Stimulated activated CD8-positive, alpha-beta memory T cell treated with anti-CD3 and anti-CD28 coated beads, Interleukin-12 subunit alpha, Interleukin-12 subunit beta, amount 100 ng/mL, for 4 hours (primary cell): ENCODE data around the gene STARD3.

ENCODE experiments used
- DNase-seq: peaks from one replicate; pipeline ENCODE4 v3.0.0-alpha.2; 2020; ENCODE audit warnings: low read depth

Gene STARD3

DNA sequence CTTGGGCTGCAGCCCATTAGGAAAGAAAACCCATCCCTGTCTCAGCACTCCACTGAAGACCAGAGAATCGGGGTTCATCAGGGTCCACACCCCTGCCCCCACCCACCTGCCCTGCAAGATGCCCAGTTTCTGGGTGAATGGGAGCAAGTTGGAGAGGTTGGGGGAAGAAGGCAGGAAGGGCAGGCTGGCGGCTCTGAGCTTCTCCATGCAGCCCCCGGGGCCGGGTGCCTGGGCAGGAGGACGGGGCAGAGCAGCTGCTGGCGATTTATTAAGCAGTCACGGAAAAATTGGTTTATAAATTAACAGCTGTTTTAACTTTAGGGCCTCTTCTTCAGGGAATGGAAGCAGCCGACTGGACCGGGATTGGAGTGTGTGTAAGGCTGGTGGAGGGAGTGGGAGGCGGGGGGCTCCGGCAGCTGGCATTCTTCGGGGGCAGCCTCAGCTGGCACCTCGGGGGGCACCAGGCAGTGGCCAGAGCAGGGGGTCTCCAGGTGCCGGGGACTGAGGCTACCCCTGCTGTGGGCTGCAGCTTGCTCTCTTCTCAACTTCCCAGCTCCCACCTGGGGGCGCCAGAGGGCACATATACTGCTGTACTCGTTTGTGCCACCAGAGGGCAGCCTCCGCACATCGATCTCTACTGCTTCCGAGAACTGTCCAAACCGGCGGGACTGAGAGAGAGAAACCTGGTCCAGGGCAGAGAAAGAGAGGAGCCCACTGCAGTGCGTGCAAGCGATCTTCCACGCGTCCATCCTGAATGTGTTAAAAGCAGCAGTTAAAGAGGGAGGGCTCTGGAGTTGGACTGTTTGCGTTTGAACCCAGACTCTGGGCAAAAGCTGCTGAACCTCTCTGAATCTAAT is 15.2 kb upstream of the STARD3 start:
- peak; percentile 72 for DNase-seq

DNA sequence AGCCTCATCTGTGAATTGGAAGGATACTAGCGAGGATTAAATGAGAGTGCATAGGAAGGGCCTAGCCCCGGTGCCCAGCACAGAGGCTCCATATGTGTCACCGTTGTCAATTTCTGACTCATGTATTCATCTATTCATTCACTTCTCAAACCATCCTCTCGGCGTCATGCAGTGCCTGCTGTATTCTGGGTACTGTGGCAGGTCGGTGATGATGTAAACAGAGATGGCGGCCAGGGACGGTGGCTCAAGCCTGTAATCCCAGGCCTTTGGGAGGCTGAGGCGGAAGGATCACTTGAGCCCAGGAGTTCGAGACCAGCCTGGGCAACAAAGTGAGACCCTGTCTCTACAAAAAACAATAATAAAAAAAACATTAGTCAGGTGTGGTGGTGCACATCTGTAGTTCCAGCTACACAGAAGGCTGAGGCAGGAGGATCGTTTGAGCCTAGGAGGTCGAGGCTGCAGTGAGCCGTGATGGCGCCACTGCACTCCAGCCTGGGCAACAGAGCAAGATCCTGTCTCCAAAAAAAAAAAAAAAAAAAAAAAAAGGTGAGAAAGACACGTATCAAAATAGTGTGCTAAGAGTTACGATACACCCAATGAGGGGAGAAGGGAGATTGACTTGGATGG is 14.5 kb upstream of the STARD3 start:
- no peak for DNase-seq

DNA sequence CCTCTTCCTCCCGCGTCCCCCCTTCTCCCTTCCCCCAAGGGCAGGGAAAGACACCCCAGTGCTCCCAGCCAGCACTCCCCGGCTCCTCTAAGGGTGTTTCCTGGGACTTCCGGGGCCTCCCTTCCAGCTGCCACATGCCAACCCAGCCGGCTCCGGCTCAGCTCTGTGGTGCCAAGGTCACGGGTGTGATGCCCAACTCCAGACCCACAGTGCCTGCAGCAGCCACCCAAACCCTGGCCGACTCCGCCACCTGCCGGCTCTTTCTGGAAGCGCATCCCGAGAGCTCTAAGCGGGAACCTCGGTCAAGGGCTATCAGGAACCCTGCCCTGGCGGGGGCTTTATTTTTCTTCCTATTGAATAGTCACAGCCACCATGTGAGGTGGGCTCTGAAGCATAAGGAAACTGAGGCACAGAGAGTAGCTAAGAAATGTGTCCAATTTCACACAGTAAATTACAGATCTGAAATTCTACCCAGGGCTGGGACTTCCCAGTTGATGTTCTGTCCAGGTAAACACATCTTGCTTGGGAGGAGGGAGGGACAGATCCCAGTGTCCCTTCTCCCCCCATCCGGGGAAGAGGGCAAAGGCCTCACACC is 13.5 kb upstream of the STARD3 start:
- DNase-seq = peak; percentile 66

DNA sequence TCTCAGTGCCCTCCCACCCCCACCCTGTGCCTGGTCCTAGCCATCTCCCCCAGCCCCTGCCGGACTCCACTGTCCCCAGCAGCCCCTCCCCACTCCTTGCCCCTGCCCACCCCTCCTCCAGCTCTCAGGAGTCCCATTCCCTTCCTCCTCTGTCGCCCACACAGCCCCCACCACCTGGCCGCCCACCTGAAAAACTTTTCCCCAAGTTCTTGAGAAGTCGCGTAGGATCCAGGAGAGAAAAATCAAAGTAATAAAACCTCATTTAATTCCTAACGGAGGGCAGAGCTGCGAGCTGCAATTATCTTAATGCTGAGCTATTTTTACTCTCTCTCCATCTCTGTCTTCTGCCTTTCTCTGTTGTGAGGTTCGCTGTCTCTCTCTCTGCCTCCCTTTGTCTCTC is 12.6 kb upstream of the STARD3 start:
- no peak for DNase-seq

DNA sequence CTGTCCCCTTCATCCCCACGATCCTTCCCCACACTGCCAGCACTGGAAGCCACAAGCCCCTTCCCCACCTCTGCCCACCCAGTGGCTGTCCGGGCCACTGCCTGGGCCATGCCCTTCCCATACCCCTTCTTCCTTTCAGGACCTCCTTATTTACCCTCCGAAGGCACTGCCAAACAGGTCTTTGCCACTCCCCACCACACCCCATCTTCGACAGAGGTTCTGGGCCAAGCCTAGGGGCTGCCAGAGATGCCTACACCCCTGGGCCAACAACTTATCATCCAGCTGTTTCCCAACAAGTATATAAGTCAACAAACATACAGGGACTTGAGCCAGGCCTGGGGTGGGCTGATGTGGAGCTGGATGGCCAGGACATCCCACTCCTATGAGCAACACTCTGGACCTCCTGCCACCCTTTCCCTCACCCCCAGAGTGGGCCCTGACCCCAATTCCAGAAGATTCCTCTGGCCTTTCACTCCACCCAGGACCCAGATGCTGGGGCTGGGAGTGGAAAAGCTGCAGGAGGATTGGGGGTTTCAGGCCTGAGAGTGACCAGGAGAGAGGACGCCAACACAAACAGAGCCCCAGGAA is 11.7 kb upstream of the STARD3 start:
- DNase-seq = no peak

DNA sequence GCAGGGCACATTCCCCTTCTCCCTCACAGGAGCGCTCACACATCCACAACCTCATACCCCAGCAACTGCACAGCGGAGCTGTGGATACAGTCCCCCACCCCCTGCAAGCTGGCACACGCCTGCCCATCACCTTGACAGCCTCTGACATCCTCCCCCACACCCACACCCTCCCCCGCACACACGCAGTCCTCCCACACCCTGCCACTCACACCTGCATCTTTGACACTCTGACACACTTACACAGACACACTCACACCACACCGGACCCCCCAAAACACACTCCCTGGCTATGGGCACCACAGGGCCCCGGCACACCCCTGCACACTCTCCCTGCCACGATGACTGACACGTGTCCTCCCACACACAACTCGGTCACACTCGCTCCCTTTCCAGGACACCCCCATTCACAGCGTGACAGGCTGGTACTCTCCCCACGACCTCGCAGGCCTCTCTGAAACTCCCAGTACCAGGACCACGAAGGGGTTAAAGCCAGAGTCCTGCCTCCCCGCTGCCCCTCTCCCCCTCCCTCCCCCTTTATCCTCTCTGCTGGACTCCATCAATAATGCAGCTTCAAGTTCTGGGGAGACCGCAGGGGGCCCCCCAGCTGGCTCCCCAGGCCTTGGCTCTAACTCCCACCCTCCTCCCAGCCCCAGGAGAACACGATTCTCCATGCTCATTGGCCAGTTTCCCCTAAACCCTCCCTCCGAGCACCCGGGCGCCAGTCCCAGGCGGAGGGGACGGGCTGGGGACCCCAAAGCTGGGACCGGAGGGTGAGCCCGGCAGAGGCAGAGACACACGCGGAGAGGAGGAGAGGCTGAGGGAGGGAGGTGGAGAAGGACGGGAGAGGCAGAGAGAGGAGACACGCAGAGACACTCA is 10.5 kb upstream of the STARD3 start, which contains the start of gene PPP1R1B:
PPP1R1B (plus strand) TSS at position 782 of the 876 bp plus-strand sequence. CDS start 441 bp downstream, outside the sequence.
- no peak for DNase-seq

DNA sequence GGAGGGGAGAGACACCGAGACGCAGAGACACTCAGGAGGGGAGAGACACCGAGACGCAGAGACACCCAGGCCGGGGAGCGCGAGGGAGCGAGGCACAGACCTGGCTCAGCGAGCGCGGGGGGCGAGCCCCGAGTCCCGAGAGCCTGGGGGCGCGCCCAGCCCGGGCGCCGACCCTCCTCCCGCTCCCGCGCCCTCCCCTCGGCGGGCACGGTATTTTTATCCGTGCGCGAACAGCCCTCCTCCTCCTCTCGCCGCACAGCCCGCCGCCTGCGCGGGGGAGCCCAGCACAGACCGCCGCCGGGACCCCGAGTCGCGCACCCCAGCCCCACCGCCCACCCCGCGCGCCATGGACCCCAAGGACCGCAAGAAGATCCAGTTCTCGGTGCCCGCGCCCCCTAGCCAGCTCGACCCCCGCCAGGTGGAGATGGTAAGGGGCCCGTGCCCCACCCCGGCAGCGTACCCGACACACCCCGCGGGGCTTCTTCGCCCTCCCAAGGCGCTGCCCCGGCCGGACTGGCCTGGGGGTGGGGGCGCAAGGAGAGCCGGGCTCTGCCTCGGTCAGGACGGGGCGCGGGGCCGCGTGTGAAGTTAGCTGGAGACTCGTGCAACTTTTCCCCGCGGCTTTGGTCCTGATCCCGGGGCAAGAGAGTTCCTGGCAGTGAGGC is 9.8 kb upstream of the STARD3 start:
- no peak for DNase-seq

DNA sequence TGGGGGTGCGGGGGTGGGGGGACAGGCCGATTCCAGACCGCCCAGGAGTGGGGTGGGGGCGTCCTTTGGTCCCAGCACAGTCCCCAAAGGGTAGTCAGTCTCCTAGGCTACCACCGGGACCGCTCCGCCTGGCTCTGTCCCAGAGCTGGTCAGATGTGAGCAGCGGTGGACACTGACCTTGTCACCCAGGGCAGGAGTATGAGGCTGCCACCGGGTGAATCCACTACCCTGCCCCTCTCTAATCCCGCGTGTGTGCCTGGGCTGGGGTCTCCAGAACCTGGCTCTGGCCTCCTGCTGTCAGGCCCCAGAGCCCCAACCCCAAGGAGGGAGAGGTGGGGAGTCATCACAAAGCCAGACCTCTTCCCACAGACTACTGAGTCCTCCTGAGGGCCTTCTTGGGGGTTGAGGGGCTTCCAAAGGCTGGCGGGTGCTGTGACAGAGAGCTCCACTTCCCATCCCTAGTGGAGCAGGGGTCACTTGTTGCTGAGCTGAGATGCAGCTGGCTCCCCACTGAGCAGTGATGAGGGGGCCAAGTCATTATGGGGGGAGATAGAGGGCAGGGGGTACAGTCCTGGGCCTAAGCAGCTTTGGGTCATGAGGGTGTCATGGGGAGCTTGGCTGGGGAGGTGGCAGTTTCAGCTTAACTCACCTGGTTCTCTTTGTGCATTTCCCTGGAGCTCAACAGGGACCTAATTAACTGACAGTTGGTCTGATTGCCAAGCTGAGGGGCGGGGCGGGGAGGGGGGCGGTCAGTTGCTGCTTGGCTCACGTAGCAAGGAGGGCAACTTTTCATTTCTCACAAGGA is 9.0 kb upstream of the STARD3 start:
- no peak for DNase-seq

DNA sequence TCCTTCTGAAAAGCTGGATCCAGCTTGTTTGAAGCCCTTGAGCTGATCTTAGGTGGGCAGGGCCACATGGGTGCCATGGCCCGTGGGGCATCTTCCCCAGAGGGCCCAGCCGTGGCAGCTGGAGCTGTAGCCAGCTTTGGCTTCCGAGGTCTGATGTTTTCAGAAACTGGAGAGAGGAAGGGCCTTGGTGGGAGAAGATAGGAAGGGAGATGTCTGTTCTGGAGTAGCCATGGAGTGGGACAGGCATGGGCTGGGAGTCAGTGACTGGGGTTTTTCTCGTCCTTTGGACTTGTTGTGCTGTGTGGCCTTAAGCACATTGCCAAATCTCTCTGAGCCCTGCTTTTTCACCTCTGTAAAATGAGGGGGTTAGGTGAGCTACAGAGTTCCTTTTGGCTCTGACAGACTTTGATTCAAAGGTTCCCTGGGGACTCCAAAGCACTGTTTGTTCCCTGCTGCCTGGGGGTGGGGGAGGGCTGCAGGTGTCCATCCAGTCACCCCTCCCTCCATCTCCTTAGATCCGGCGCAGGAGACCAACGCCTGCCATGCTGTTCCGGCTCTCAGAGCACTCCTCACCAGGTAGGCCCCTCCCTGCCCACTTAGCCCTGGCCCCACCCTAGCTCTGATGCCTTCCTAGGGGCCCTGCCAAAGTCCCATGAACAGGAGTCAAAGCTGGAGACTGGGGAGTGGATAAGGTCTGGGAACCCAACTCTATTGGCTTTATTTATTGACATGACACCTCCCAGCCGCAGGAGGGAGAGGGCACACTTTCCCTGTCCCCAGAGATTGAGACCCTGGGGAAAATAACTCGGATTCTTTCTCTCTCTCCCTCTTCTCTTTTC is 8.1 kb upstream of the STARD3 start:
- DNase-seq = no peak

DNA sequence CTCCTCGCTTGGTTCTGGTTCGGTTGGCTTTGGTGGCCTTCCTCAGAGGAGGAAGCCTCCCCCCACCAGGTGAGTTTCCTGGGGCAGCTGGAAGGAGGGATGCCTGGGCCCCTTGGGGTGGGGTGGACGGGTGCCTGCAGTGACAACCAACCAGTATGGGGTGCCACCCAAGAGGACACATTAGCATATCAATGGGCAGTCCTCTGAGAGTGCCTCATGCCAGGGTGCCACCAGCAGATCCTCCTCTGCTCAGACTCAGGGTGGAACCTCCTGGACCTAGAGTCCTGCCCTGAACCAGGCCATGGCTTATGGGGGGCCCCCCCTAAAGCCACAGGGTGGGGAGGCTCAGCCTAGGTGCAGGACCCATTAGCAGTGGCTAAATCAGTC is 7.5 kb upstream of the STARD3 start:
- DNase-seq = no peak

DNA sequence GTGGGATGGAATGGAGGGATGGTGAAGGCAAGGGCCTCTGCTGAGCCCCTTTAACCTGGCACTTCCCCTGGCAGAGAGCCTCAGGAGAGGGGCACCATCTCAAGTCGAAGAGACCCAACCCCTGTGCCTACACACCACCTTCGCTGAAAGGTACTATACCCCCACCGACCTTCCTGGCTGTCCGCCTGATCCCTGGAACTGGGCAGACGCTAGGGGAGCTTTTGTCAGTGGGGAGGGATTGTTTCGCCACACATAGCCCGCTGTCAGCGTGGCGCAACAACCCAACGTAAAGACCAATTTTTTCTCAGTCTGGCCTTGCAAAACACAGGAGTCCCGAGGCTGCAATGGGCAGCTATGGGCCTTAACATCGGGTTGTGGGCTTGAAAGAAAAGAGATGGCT is 7.0 kb upstream of the STARD3 start:
- DNase-seq = no peak

DNA sequence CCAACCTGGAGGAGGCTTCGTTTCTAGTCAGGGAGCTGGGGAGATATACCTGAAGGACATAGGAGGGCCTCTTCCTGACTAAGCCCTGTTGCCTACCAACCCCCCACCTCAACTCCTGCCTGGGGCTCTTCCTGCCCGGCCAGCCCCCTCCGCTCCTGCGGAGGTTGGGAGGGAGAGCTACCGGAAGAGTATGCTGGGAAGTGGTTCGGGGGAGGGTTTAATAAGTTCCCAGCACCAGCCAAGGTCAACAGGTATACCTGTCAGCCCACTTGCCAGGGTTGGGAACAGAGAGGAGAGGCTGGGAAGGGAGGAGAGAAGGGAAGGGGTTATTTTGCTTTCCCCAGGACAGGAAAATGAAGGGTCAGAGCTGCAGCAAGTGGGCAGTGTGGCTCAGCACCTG is 5.5 kb upstream of the STARD3 start:
- no peak for DNase-seq

DNA sequence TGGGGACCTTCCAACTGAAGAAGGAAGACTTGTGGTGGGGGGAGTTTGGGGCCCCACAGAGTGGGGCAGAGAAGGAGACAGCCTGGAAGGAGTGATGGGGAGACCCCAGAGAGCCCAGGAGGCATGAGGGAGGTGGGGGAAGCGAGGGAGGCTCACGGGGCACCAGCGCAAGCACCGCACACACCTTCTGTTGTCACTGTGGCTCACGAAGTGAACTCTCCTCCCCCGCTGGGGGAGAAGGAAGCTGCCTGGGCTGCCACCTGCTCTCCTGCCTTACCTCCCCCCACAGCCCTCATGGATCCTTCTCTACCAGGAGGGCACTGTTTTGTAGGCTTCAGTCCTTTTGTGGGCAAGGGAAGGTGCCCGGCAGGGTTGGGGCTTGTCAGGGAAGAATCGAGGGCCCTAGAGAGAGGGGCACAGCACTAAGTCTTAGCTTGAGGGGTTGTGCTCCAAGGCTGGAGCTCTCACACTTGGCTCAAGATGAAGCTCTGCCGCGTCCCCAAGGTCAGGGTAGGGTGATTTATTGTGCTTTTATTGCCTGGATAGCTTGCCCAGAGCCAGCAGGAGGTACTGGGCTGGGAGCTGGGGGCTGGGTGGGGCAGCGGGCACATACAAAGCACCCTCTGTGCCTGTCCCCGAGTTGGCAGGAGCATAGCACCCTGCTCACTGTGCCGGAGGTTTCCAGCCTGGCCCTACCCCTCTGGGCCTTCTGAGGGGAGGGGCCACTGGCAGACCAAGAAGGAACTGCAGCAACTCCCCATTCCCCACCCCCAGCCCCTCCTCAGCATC is 4.6 kb upstream of the STARD3 start:
- DNase-seq = no peak

DNA sequence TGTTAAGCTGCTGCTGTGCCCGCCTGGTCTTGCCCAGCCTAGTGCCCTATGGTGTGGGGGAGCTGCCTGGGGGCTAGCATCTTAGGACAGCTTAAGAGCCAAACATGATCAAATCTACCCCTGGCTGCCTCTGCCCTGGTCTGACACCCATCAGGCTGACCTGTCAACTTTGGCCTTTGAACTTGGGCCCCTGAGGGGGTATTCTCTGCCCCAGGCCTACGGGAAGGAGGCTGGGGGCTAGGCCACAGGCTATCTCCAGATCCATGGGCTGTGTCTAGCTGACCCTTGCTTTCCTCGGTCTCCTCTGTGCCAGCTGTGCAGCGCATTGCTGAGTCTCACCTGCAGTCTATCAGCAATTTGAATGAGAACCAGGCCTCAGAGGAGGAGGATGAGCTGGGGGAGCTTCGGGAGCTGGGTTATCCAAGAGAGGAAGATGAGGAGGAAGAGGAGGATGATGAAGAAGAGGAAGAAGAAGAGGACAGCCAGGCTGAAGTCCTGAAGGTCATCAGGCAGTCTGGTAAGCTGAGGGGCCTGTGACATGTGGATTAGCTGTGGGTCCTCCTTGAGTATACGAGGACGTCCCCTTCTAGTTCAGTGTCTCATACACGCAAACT is 3.3 kb upstream of the STARD3 start:
- no peak for DNase-seq

DNA sequence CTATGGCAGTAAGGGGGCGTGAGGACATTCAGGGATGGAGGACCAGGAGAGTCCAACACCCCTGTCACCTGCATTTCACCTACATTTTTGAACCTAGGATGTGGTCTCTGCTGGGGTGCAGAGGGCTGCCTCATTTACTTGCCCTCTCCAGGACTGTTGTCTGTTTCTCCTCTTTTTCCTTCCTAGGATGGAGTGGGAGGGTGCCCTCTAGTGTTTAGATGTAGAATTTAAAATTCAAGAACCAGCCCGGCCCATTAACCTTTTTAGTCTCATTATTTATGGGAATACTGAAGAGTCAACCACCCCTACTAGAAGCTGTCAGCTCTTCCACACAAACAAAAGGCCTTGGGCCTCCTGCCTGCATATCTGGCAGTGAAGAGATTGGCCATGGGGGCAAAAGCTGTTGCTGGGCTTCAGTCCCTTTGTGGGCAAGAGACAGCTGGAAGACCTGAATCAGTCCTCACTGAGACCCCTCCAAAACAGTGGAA is 2.5 kb upstream of the STARD3 start:
- no peak for DNase-seq

DNA sequence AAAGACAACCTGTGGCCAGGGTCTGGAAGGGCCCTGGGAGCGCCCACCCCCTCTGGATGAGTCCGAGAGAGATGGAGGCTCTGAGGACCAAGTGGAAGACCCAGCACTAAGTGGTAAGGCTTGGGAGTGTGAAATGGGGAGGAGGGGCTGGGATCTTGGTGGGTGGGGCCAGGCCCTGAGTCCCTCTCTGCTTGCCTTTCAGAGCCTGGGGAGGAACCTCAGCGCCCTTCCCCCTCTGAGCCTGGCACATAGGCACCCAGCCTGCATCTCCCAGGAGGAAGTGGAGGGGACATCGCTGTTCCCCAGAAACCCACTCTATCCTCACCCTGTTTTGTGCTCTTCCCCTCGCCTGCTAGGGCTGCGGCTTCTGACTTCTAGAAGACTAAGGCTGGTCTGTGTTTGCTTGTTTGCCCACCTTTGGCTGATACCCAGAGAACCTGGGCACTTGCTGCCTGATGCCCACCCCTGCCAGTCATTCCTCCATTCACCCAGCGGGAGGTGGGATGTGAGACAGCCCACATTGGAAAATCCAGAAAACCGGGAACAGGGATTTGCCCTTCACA is 1.2 kb upstream of the STARD3 start:
- DNase-seq = no peak

DNA sequence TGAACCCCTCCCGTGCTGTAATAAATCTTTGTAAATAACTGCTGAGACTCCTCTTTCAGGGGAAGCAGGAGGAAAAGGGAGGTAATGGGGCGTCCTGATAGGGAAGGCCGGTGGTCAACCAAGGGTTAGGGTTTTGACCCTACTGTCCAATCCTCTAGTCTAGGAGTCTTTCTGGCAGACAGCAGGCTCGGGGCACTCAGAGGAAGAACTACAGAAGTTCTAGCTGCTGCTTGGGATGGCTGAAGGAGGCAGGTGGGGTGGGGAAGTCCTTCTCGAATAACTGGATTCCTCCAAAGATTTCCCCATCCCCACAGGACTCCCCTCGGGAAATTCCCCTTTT is 387 bp upstream of the STARD3 start:
- DNase-seq = no peak

DNA sequence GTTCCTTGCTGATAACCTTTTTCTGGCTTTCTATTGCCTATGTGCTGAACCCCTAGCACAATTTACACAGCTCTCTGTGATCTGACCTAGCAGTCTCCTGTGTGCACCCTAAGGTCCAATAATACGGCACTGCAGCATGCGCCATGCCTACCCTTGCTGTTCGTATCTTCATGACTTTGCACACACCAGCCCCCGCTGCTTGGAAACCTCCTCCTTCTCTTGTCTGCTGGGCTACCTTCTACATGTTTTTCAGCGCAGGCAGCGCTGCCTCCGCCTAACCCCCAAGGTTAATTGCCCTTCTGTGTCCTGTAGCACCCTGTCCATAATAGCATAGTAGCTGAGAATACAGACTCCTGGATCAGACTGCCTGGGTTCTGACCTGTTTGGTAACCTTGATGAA is 1.4 kb downstream of the STARD3 start:
- no peak for DNase-seq
